GM23338 (cell line): ENCODE data around the gene KCNT2. TPM values are rescaled to one million over a fixed set of nuclear protein-coding genes. Genes with fewer than 3 reads are reported as not detected.

Experiments
- ATAC-seq: fragments of 200-7000 bp; cut with Tn5 transposase; 3 replicates; pipeline ENCODE4 v1.9.1; 2020
- DNase-seq: peaks from one replicate; pipeline ENCODE4 v3.0.0-alpha.2; 2015; ENCODE audit warnings: low spot score
- H2AFZ ChIP-seq: fragments of 200-600 bp; sonication (generic); 2 replicates; pipeline ENCODE4 v1.8.0; 2016; ENCODE audit warnings: antibody characterized with exemption, mild to moderate bottlenecking, moderate library complexity
- H3F3A ChIP-seq: fragments of 200-600 bp; sonication (generic); replicated peaks from 2 replicates; pipeline ENCODE4 v1.8.0; 2017; ENCODE audit warnings: antibody characterized with exemption, mixed run types, low read depth
- H3K27ac ChIP-seq: fragments of 200-600 bp; sonication (generic); 2 replicates; pipeline ENCODE4 v1.6.1; 2016; ENCODE audit warnings: low read depth
- H3K27me3 ChIP-seq: fragments of 200-600 bp; sonication (generic); 2 replicates; pipeline ENCODE4 v1.8.0; 2016; ENCODE audit warnings: mild to moderate bottlenecking, mixed run types, moderate library complexity; ENCODE audit not compliant: insufficient read depth
- H3K36me3 ChIP-seq: fragments of 200-600 bp; sonication (generic); 2 replicates; pipeline ENCODE4 v1.8.0; 2016; ENCODE audit warnings: mild to moderate bottlenecking; ENCODE audit not compliant: insufficient read depth
- H3K4me1 ChIP-seq: fragments of 200-600 bp; sonication (generic); 2 replicates; pipeline ENCODE4 v1.8.0; 2016; ENCODE audit warnings: mild to moderate bottlenecking, moderate library complexity; ENCODE audit not compliant: insufficient read depth
- H3K4me2 ChIP-seq: fragments of 200-600 bp; sonication (generic); 2 replicates; pipeline ENCODE4 v1.7.1; 2017; ENCODE audit warnings: mixed run types
- H3K4me3 ChIP-seq: fragments of 200-600 bp; sonication (generic); 2 replicates; pipeline ENCODE4 v1.6.1; 2016; ENCODE audit warnings: mixed run types
- H3K79me2 ChIP-seq: fragments of 200-600 bp; sonication (generic); replicated peaks from 2 replicates; pipeline ENCODE4 v1.8.0; 2017; ENCODE audit warnings: mild to moderate bottlenecking; ENCODE audit not compliant: insufficient read depth
- H3K9me2 ChIP-seq: fragments of 200-600 bp; sonication (generic); 2 replicates; pipeline ENCODE4 v1.8.0; 2017; ENCODE audit not compliant: insufficient read depth
- H4K20me1 ChIP-seq: fragments of 200-600 bp; sonication (generic); replicated peaks from 2 replicates; pipeline ENCODE4 v1.8.0; 2017; ENCODE audit warnings: mild to moderate bottlenecking; ENCODE audit not compliant: insufficient read depth
- H3K27ac Mint-ChIP-seq: 2 replicates; pipeline ENCODE4 v1.8.0; 2020; ENCODE audit warnings: inconsistent platforms, mild to moderate bottlenecking, moderate library complexity, mixed read lengths
- H3K27me3 Mint-ChIP-seq: 3 replicates; pipeline ENCODE4 v1.8.0; 2022; ENCODE audit warnings: low read depth, mild to moderate bottlenecking, moderate library complexity, mixed read lengths, inconsistent platforms; ENCODE audit not compliant: insufficient read depth, poor library complexity
- H3K36me3 Mint-ChIP-seq: 3 replicates; pipeline ENCODE4 v1.8.0; 2021; ENCODE audit warnings: low read depth, mild to moderate bottlenecking, inconsistent platforms, moderate library complexity, mixed read lengths
- H3K4me1 Mint-ChIP-seq: 3 replicates; pipeline ENCODE4 v1.8.0; 2020; ENCODE audit warnings: mild to moderate bottlenecking, inconsistent platforms, mixed read lengths
- H3K4me3 Mint-ChIP-seq: 3 replicates; pipeline ENCODE4 v1.8.0; 2021; ENCODE audit warnings: moderate library complexity, mild to moderate bottlenecking, inconsistent platforms, mixed read lengths
- H3K9me3 Mint-ChIP-seq: 3 replicates; pipeline ENCODE4 v1.8.0; 2020; ENCODE audit warnings: moderate library complexity, mild to moderate bottlenecking, inconsistent platforms, mixed read lengths
- ETS1 ChIP-seq: IDR thresholded peaks from 2 replicates; pipeline ENCODE4 v1.6.1; 2016; ENCODE audit warnings: antibody characterized with exemption
- JUNB ChIP-seq: IDR thresholded peaks from one replicate; pipeline ENCODE4 v1.6.1; 2016; ENCODE audit warnings: antibody characterized with exemption; ENCODE audit not compliant: unreplicated experiment
- POLR2AphosphoS5 ChIP-seq: IDR thresholded peaks from 2 replicates; pipeline ENCODE4 v1.6.1; 2016; ENCODE audit warnings: antibody characterized with exemption, low read depth
- REST ChIP-seq: IDR thresholded peaks from one replicate; pipeline ENCODE4 v1.6.1; 2018; ENCODE audit warnings: antibody characterized with exemption; ENCODE audit not compliant: unreplicated experiment
- ZNF114 ChIP-seq: fragments of 250-450 bp; sonication (Bioruptor Pico); IDR thresholded peaks from 2 replicates; pipeline ENCODE4 v1.5.0; 2020; ENCODE audit warnings: mild to moderate bottlenecking, moderate library complexity
- ZNF462 ChIP-seq: fragments of 250-450 bp; sonication (Bioruptor Pico); IDR thresholded peaks from 2 replicates; pipeline ENCODE4 v1.5.0; 2020; ENCODE audit warnings: mild to moderate bottlenecking, moderate library complexity
- polyA plus RNA-seq: library from polyadenylated mRNA; unstranded; fragments of >200 nt; fragmentation: Nextera tagmentation; extraction: Ambion mirVana; gene quantifications from 2 replicates; pipeline ENCODE4 v1.2.1, GENCODE V29; 2016
- total RNA-seq: library from RNA; depleted of rRNA; stranded (reverse); fragments of >200 nt; shearing (Covaris generic); gene quantifications from 2 replicates; pipeline ENCODE4 v1.2.3, GENCODE V29; 2014

Gene KCNT2
- total and polyA plus RNA-seq, 2 experiments from 2014 or later = 5.4 to 13.4 TPM

- Histone ChIP-seq H3K4me1 (no peaks in the 10 kb centered on the region; the same call in 1 of the 2 replicates), H3K9me2 (no peaks in the 10 kb centered on the region), H3K27ac (no peak overlapping the region), H2AFZ (no peak overlapping the region), H3K4me2 (no peak overlapping the region), H4K20me1 (no peaks in the 10 kb centered on the region), H3K79me2 (no peaks in the 10 kb centered on the region), H3K27me3 (no peaks in the 10 kb centered on the region), H3K4me3 (no peak overlapping the region), H3F3A (no peaks in the 10 kb centered on the region), H3K36me3 (no peaks in the 10 kb centered on the region)
- ATAC-seq (no peak; the same call in 2 of the 3 replicates), DNase-seq (no peak)
- Mint-ChIP-seq H3K27ac (no peak overlapping the region; the same call in 1 of the 2 replicates), H3K4me3 (no peak overlapping the region), H3K9me3 (no peaks in the 10 kb centered on the region), H3K4me1 (peaks cover 26% of the 10 kb centered on the region), H3K36me3 (no peaks in the 10 kb centered on the region), H3K27me3 (no peaks in the 10 kb centered on the region)
- TF ChIP-seq ZNF462 (CRISPR knock-in tag) = no peak
- no peak for TF ChIP-seq ZNF114
- no peak for TF ChIP-seq ETS1
- no peak for TF ChIP-seq POLR2AphosphoS5
- TF ChIP-seq JUNB = no peak
- no peak for TF ChIP-seq REST
Measured at GRCh38 chr1:196399713-196400112, 208.5 kb downstream of the KCNT2 start.
